Suprapubic skin (tissue), 4 donors: Measurements from ENCODE around the gene TNFAIP2.

ENCODE experiments used
- EP300 ChIP-seq: sonication (generic); formaldehyde crosslinking; IDR thresholded peaks from one replicate; pipeline ENCODE4 v1.6.1; 2017; ENCODE audit warnings: antibody characterized with exemption
- POLR2A ChIP-seq, 2 donors: fragments of 450-650 bp; IDR thresholded peaks; one replicate each; pipeline ENCODE4 v1.6.1; 2017; ENCODE audit warnings: antibody characterized with exemption in 2 of 2, mild to moderate bottlenecking in 2 of 2, moderate library complexity in 2 of 2
- POLR2AphosphoS5 ChIP-seq, 3 donors: sonication (generic); formaldehyde crosslinking; IDR thresholded peaks; one replicate each; pipeline ENCODE4 v1.6.1; 2017; ENCODE audit warnings: antibody characterized with exemption in 3 of 3
- TF ChIP-seq, protein P1 (sequence below), 2 donors: fragments of 200-600 bp in 1 of 2; fragments of 450-650 bp in 1 of 2; sonication (generic) in 1 of 2; IDR thresholded peaks; one replicate each; pipeline ENCODE4 v1.5.1; 2016 to 2019; ENCODE audit warnings: antibody characterized with exemption in 2 of 2, mild to moderate bottlenecking in 1 of 2, moderate library complexity in 1 of 2

GRCh38 chr14:103143506-103143905 is 20.2 kb downstream of the TNFAIP2 start:
- TF ChIP-seq, protein P1, sequence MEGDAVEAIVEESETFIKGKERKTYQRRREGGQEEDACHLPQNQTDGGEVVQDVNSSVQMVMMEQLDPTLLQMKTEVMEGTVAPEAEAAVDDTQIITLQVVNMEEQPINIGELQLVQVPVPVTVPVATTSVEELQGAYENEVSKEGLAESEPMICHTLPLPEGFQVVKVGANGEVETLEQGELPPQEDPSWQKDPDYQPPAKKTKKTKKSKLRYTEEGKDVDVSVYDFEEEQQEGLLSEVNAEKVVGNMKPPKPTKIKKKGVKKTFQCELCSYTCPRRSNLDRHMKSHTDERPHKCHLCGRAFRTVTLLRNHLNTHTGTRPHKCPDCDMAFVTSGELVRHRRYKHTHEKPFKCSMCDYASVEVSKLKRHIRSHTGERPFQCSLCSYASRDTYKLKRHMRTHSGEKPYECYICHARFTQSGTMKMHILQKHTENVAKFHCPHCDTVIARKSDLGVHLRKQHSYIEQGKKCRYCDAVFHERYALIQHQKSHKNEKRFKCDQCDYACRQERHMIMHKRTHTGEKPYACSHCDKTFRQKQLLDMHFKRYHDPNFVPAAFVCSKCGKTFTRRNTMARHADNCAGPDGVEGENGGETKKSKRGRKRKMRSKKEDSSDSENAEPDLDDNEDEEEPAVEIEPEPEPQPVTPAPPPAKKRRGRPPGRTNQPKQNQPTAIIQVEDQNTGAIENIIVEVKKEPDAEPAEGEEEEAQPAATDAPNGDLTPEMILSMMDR (IDR thresholded peaks at IDR 0.05) = no peak
- no peak for TF ChIP-seq POLR2AphosphoS5 (IDR thresholded peaks at IDR 0.05)
- no peak for TF ChIP-seq POLR2A (IDR thresholded peaks at IDR 0.05)
- TF ChIP-seq EP300 = no peak
